Measurements from ENCODE around the gene PPP1R18. TPM values are rescaled to one million over a fixed set of nuclear protein-coding genes. Genes with fewer than 3 reads are reported as not detected.
"Not testable (repeated sequence)": the region's sequence is repeated elsewhere in the genome, so short reads cannot be mapped to it uniquely, and the experiment has no call there.

PPP1R18 gene
- total RNA-seq, 4 donors from 2014 or later: 14.2 to 35.1 (median 15.2) TPM

DNA sequence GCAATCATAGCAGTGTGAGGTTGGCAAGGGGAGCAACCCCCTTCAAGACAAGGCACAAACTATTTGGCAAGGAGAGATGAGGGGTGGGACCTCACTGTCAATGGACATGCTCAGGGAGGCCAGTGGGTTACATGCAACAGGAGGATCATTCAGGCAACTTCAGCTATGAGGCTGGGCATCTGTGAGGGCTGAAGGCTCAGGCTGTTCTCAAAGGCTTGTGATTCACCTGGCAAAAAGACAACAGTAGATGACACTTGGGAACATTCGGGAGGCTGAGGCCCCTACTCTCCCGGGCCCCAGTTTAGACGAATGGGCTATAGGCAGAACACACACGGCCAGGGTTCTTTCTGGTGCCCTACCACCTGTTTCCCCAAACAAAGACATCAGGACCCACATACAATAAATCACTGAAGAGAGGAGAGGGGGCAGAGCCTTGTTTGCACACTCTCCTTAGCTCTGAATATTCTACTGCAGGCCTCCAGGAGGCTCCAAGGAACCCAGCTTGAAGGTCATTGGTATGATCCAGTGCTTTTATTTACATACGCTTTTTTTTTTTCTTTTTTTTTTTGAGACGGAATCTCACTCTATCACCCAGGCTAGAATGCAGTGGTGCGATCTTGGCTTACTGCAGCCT lies 41.6 kb upstream of the PPP1R18 start:
- H3K4me1 ChIP-seq: peaks cover 3 to 5% of the 10 kb centered on the region in 2 donors
- DNase-seq: no peak
- WGBS, 2 donors: 76 to 78% methylated on average over 7 of the region's 7 CpGs
- peak overlapping the region in 1 of 3 donors; percentile 38 for H3K27ac ChIP-seq
- no peaks in the 10 kb centered on the region for H3K27me3 ChIP-seq
- intact Hi-C loops (cut with DNase I): no loop called here
- H3K9me3 ChIP-seq: no peaks in the 10 kb centered on the region
- H3K4me3 ChIP-seq (replicated peaks in 1 of 3): no peak overlapping the region
- TF ChIP-seq, protein P1, sequence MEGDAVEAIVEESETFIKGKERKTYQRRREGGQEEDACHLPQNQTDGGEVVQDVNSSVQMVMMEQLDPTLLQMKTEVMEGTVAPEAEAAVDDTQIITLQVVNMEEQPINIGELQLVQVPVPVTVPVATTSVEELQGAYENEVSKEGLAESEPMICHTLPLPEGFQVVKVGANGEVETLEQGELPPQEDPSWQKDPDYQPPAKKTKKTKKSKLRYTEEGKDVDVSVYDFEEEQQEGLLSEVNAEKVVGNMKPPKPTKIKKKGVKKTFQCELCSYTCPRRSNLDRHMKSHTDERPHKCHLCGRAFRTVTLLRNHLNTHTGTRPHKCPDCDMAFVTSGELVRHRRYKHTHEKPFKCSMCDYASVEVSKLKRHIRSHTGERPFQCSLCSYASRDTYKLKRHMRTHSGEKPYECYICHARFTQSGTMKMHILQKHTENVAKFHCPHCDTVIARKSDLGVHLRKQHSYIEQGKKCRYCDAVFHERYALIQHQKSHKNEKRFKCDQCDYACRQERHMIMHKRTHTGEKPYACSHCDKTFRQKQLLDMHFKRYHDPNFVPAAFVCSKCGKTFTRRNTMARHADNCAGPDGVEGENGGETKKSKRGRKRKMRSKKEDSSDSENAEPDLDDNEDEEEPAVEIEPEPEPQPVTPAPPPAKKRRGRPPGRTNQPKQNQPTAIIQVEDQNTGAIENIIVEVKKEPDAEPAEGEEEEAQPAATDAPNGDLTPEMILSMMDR (IDR thresholded peaks at IDR 0.05): no peak
- no peak for TF ChIP-seq POLR2A (IDR thresholded peaks at IDR 0.05)
- peaks cover 58 to 64% of the 10 kb centered on the region in 2 donors for H3K36me3 ChIP-seq

DNA sequence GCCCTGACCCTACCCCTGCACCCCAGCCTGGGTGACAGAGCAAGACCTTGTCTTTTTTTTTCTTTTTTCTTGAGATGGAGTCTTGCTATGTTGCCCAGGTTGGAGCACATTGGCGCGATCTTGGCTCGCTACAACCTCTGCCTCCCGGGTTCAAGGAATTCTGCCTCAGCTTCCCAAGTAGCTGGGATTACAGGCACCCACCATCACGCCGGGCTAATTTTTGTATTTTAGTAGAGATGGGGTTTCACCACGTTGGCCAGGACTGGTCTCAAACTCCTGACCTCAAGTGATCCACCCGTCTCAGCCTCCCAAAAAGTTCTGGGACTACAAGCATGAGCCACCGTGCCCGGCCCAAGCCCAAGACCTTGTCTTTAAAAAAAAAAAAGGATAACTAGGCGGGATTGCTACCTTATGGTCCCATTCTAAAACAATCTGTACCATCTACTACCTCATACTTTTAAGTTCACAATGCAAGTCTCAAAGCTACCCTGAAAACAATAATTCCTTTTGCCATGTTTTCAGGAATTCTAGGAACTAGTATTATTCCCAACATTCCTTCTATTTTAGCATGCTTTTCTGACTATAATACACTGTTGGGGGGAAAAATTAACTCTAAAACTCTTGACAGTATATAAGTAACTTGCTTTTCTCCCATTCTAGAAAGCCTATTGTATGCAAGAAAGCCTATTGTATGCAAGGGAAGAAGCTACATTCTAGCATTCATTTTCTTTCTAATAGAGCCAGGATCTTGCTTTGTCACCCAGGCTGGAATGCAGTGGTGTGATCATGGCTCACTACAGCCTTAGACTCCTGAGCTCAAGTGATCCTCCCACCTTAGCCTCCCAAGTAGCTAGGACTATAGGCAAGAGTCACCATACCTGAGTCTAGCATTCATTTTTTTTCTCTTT lies 40.3 kb upstream of the PPP1R18 start:
- 92 to 94% methylated on average over 11 of the region's 11 CpGs for WGBS, 2 donors
- Histone ChIP-seq H3K27ac (peak overlapping the region in 2 of 3 donors; percentile 32 to 38), H3K9me3 (no peaks in the 10 kb centered on the region), H3K4me3 (replicated peaks in 1 of 3) (no peak overlapping the region), H3K4me1 (peaks cover 11 to 18% of the 10 kb centered on the region in 2 donors), H3K36me3 (peaks cover 62 to 63% of the 10 kb centered on the region in 2 donors), H3K27me3 (no peaks in the 10 kb centered on the region)
- intact Hi-C loops (cut with DNase I): no loop called here
- DNase-seq: no peak
- TF ChIP-seq, protein P1 (IDR thresholded peaks at IDR 0.05): no peak
- TF ChIP-seq POLR2A (IDR thresholded peaks at IDR 0.05): no peak

DNA sequence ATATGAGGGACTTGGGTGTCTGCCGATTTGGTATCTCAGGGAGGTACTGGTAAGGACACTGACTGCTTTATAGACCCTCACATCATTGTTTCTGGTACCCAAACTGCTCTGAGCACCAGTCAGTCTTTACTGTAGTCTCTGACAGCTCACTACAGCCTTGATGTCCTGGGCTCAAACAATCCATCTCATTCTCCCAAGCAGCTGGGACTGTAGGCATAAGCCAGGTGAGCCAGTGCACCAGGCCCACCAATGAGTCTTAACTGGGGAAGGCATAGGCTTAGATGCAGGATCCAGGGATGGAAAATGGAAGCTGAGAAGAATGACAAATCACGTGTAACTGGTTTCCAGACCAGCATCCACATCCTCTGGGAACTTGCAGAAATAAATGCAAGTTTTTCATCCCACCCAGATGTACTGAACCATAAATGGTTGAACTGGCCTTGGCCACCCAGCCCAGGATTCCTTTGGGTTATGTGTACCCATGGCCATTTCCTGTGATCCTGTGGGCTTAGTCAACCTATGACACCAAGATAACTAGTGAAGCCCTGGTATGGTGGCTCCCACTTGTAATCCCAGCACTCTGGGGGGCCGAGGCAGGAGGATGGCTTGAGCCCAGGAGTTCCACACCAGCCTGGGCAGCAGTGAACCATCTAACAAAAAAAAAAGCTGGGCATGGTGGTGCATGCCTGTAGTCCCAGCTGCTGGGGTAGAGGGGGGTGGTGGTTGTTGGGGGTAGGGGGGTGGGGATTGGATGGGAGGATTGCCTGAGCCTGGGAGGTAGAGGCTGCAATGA lies 39.5 kb upstream of the PPP1R18 start:
- Histone ChIP-seq H3K9me3 (no peaks in the 10 kb centered on the region), H3K27me3 (no peaks in the 10 kb centered on the region), H3K4me1 (peaks cover 9 to 18% of the 10 kb centered on the region in 2 donors), H3K27ac (no peak overlapping the region), H3K36me3 (peaks cover 62 to 63% of the 10 kb centered on the region in 2 donors), H3K4me3 (replicated peaks in 1 of 3) (no peak overlapping the region)
- DNase-seq: no peak
- WGBS, 2 donors: 67 to 79% methylated on average over 3 of the region's 3 CpGs
- intact Hi-C loops (cut with DNase I): no loop called here
- no peak for TF ChIP-seq POLR2A (IDR thresholded peaks at IDR 0.05)
- TF ChIP-seq, protein P1 (IDR thresholded peaks at IDR 0.05): no peak

DNA sequence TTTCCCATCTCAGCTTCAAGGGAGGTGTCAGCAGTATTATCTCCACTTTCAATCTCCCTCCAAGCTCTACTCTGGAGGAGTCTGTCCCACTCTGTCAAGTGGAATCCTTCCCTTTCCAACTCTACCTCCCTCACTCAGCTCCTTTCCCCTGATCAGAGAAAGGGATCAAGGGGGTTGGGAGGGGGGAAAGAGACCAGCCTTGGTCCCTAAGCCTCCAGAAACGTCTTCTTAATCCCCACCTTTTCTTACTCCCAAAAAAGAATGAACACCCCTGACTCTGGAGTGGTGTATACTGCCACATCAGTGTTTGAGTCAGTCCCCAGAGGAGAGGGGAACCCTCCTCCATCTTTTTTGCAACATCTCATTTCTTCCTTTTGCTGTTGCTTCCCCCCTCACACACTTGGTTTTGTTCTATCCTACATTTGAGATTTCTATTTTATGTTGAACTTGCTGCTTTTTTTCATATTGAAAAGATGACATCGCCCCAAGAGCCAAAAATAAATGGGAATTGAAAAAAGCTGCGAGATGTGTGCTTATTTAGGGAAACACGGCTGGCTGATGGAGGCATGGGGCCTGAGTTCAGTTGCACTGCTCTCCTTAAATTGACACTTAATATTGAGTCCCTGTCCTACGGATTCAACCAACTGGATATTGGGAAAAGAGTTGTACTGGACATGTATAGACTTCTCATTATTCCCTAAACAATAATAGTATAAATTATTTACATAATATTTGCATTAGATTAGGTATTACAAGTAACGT lies 38.6 kb upstream of the PPP1R18 start:
- H3K4me3 ChIP-seq (replicated peaks in 1 of 3): no peak overlapping the region

DNA sequence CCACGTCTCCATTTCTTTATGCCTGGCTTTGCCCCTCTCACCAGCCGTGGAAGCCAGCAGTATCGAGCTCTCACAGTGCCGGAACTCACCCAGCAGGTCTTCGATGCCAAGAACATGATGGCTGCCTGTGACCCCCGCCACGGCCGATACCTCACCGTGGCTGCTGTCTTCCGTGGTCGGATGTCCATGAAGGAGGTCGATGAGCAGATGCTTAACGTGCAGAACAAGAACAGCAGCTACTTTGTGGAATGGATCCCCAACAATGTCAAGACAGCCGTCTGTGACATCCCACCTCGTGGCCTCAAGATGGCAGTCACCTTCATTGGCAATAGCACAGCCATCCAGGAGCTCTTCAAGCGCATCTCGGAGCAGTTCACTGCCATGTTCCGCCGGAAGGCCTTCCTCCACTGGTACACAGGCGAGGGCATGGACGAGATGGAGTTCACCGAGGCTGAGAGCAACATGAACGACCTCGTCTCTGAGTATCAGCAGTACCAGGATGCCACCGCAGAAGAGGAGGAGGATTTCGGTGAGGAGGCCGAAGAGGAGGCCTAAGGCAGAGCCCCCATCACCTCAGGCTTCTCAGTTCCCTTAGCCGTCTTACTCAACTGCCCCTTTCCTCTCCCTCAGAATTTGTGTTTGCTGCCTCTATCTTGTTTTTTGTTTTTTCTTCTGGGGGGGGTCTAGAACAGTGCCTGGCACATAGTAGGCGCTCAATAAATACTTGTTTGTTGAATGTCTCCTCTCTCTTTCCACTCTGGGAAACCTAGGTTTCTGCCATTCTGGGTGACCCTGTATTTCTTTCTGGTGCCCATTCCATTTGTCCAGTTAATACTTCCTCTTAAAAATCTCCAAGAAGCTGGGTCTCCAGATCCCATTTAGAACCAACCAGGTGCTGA lies 37.6 kb upstream of the PPP1R18 start:
- H3K27me3 ChIP-seq; H3K27ac ChIP-seq; DNase-seq; H3K4me3 ChIP-seq (replicated peaks in 1 of 3); H3K9me3 ChIP-seq: not testable (repeated sequence)
- WGBS, 2 donors: 65 to 74% methylated on average over 21 to 29 of the region's 29 CpGs
- intact Hi-C loops (cut with DNase I): loop anchor here (2.0 kb wide), 1 partner anchor 45 kb away; no protein-coding TSS in a partner anchor
- Histone ChIP-seq H3K4me1 (peaks cover 9 to 24% of the 10 kb centered on the region in 2 donors), H3K36me3 (peaks cover 45 to 48% of the 10 kb centered on the region in 2 donors)

More for the DNA sequence above, 38.6 kb upstream of the PPP1R18 start:
- Histone ChIP-seq H3K9me3 (no peaks in the 10 kb centered on the region), H3K27me3 (no peaks in the 10 kb centered on the region), H3K4me1 (peaks cover 9 to 18% of the 10 kb centered on the region in 2 donors), H3K36me3 (peaks cover 55 to 58% of the 10 kb centered on the region in 2 donors), H3K27ac (no peak overlapping the region)
- no peak for TF ChIP-seq POLR2A (IDR thresholded peaks at IDR 0.05)
- TF ChIP-seq, protein P1 (IDR thresholded peaks at IDR 0.05): no peak
- DNase-seq: no peak
- 60 to 62% methylated on average over 6 of the region's 6 CpGs for WGBS, 2 donors
- intact Hi-C loops (cut with DNase I): no loop called here

DNA sequence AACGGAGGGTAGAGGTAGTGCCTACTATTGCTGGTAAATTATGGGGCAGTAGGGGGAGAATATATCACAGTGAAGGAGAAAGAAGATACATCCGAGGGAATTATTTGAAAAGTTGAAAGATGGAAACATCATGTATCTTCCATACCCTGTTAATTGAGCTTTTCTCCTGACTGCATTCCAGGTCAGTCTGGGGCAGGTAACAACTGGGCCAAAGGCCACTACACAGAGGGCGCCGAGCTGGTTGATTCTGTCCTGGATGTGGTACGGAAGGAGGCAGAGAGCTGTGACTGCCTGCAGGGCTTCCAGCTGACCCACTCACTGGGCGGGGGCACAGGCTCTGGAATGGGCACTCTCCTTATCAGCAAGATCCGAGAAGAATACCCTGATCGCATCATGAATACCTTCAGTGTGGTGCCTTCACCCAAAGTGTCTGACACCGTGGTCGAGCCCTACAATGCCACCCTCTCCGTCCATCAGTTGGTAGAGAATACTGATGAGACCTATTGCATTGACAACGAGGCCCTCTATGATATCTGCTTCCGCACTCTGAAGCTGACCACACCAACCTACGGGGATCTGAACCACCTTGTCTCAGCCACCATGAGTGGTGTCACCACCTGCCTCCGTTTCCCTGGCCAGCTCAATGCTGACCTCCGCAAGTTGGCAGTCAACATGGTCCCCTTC lies 36.9 kb upstream of the PPP1R18 start:
- H3K27me3 ChIP-seq; H3K4me3 ChIP-seq (replicated peaks in 1 of 3); H3K9me3 ChIP-seq; H3K27ac ChIP-seq; DNase-seq: not testable (repeated sequence)
- H3K4me1 ChIP-seq: peaks cover 11 to 31% of the 10 kb centered on the region in 2 donors
- intact Hi-C loops (cut with DNase I): loop anchor here (2.0 kb wide), 1 partner anchor 44 kb away; no protein-coding TSS in a partner anchor
- 67 to 77% methylated on average over 16 of the region's 16 CpGs for WGBS, 2 donors
- H3K36me3 ChIP-seq: peaks cover 42 to 45% of the 10 kb centered on the region in 2 donors

Measured in thyroid gland (tissue), 4 donors.